HG03571 (cell line): ENCODE results near the gene GJA9.
"Not testable (repeated sequence)": the region's sequence is repeated elsewhere in the genome, so short reads cannot be mapped to it uniquely, and the experiment has no call there.

Source experiments
- ATAC-seq: cut with Tn5 transposase; IDR thresholded peaks from one replicate; pipeline ENCODE4 v1.9.1; 2021; ENCODE audit not compliant: unreplicated experiment

The GJA9 gene

GRCh38 chr1:38875811-38876210, 5.6 kb downstream of the GJA9 start:
- ATAC-seq = no peak

GRCh38 chr1:38873027-38873969, 8.1 kb downstream of the GJA9 start, which contains the start of gene MYCBP:
MYCBP (minus strand) TSS chr1:38873348; CDS start chr1:38873305, 43 bp downstream.
- ATAC-seq = peak; percentile 97

- peak; percentile 29 for ATAC-seq
Observed at GRCh38 chr1:38872401-38873026, 8.9 kb downstream of the GJA9 start.

- no peak for ATAC-seq
Observed at GRCh38 chr1:38870996-38871395, 10.4 kb downstream of the GJA9 start.

GRCh38 chr1:38867208-38867607, 14.2 kb downstream of the GJA9 start:
- no peak for ATAC-seq

- no peak for ATAC-seq
Observed at GRCh38 chr1:38865112-38865715, 16.2 kb downstream of the GJA9 start.

- no peak for ATAC-seq
Observed at GRCh38 chr1:38860454-38860795, 21.0 kb downstream of the GJA9 start.

- ATAC-seq = peak; percentile 91
Observed at GRCh38 chr1:38859561-38860453, 21.6 kb downstream of the GJA9 start, which contains the start of gene RRAGC. RRAGC (minus strand) TSS chr1:38859772; CDS start chr1:38859646, 126 bp downstream.

- ATAC-seq = peak; percentile 28
Observed at GRCh38 chr1:38858833-38859560, 22.4 kb downstream of the GJA9 start.

- no peak for ATAC-seq
Observed at GRCh38 chr1:38852780-38853179, 28.6 kb downstream of the GJA9 start.

GRCh38 chr1:38848071-38848470, 33.3 kb downstream of the GJA9 start:
- ATAC-seq = no peak

- no peak for ATAC-seq
Observed at GRCh38 chr1:38846210-38846609, 35.2 kb downstream of the GJA9 start.

- not testable (repeated sequence) for ATAC-seq
Observed at GRCh38 chr1:38845088-38845487, 36.3 kb downstream of the GJA9 start.

GRCh38 chr1:38840281-38840680, 41.1 kb downstream of the GJA9 start:
- no peak for ATAC-seq

GRCh38 chr1:38839363-38839762, 42.0 kb downstream of the GJA9 start:
- ATAC-seq = no peak

- not testable (repeated sequence) for ATAC-seq
Observed at GRCh38 chr1:38836316-38836715, 45.1 kb downstream of the GJA9 start.

- no peak for ATAC-seq
Observed at GRCh38 chr1:38834937-38835827, 46.2 kb downstream of the GJA9 start.

- ATAC-seq = no peak
Observed at GRCh38 chr1:38834221-38834782, 47.1 kb downstream of the GJA9 start.

- ATAC-seq = no peak
Observed at GRCh38 chr1:38833146-38833545, 48.2 kb downstream of the GJA9 start.
